GM10847 (cell line): ENCODE data around the gene DOC2B.

ENCODE experiments used
- POLR2A ChIP-seq: IDR thresholded peaks from 2 replicates; pipeline ENCODE4 v1.6.1; 2011; ENCODE audit not compliant: insufficient read length; ENCODE audit errors: extremely low read depth

The DOC2B gene

GRCh38 chr17:216625-217024, 35.2 kb upstream of the DOC2B start:
- TF ChIP-seq POLR2A = no peak

GRCh38 chr17:215563-216478, 34.4 kb upstream of the DOC2B start:
- peak; percentile 33 for TF ChIP-seq POLR2A

- TF ChIP-seq POLR2A = no peak
Observed at GRCh38 chr17:214881-215331, 33.5 kb upstream of the DOC2B start.

GRCh38 chr17:213286-214105, 32.0 kb upstream of the DOC2B start:
- no peak for TF ChIP-seq POLR2A

GRCh38 chr17:210402-210801, 29.0 kb upstream of the DOC2B start:
- no peak for TF ChIP-seq POLR2A

- no peak for TF ChIP-seq POLR2A
Observed at GRCh38 chr17:208429-208828, 27.0 kb upstream of the DOC2B start.

GRCh38 chr17:207775-208174, 26.3 kb upstream of the DOC2B start:
- no peak for TF ChIP-seq POLR2A

- no peak for TF ChIP-seq POLR2A
Observed at GRCh38 chr17:206941-207560, 25.6 kb upstream of the DOC2B start.

GRCh38 chr17:205817-206216, 24.4 kb upstream of the DOC2B start:
- no peak for TF ChIP-seq POLR2A

GRCh38 chr17:205148-205669, 23.8 kb upstream of the DOC2B start:
- TF ChIP-seq POLR2A = no peak

GRCh38 chr17:204427-205147, 23.1 kb upstream of the DOC2B start:
- TF ChIP-seq POLR2A = no peak

GRCh38 chr17:202501-202951, 21.1 kb upstream of the DOC2B start:
- no peak for TF ChIP-seq POLR2A

- TF ChIP-seq POLR2A = no peak
Observed at GRCh38 chr17:200586-200985, 19.1 kb upstream of the DOC2B start.

- no peak for TF ChIP-seq POLR2A
Observed at GRCh38 chr17:199806-200545, 18.5 kb upstream of the DOC2B start.
